HG03442 (cell line): ENCODE data around the gene ZFPL1.

Experiments
- ATAC-seq: cut with Tn5 transposase; IDR thresholded peaks from one replicate; pipeline ENCODE4 v1.9.1; 2021; ENCODE audit warnings: mild to moderate bottlenecking, moderate library complexity; ENCODE audit not compliant: unreplicated experiment

Gene ZFPL1

GRCh38 chr11:65090628-65091027 lies 6.6 kb downstream of the ZFPL1 start:
- no peak for ATAC-seq

DNA sequence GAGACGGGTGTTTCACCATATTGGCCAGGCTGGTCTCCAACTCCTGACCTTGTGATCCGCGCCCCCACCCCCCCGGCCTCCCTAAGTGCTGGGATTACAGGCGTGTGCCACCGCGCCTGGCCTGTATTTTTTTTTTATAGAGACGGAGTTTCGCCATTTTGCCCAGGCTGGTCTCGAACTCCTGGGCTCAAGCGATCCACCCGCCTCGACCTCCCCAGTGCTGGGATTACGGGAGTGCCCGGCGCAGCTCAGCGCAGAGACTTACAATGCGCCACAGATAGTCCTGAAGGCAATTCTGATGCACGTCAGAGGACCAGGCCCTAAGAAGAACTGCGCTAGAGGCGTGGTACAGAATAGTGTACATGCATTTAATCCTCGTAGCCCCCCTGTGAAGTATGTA lies 11.4 kb downstream of the ZFPL1 start:
- no peak for ATAC-seq

GRCh38 chr11:65095974-65096806 lies 12.2 kb downstream of the ZFPL1 start, which contains the start of gene VPS51:
TSS of gene VPS51 (plus strand) at chr11:65096214. CDS start at chr11:65096251, 37 bp downstream.
- ATAC-seq, result peak; percentile 75

GRCh38 chr11:65096926-65097325 lies 12.9 kb downstream of the ZFPL1 start:
- ATAC-seq, result no peak

GRCh38 chr11:65100674-65101350 lies 16.8 kb downstream of the ZFPL1 start:
- no peak for ATAC-seq

DNA sequence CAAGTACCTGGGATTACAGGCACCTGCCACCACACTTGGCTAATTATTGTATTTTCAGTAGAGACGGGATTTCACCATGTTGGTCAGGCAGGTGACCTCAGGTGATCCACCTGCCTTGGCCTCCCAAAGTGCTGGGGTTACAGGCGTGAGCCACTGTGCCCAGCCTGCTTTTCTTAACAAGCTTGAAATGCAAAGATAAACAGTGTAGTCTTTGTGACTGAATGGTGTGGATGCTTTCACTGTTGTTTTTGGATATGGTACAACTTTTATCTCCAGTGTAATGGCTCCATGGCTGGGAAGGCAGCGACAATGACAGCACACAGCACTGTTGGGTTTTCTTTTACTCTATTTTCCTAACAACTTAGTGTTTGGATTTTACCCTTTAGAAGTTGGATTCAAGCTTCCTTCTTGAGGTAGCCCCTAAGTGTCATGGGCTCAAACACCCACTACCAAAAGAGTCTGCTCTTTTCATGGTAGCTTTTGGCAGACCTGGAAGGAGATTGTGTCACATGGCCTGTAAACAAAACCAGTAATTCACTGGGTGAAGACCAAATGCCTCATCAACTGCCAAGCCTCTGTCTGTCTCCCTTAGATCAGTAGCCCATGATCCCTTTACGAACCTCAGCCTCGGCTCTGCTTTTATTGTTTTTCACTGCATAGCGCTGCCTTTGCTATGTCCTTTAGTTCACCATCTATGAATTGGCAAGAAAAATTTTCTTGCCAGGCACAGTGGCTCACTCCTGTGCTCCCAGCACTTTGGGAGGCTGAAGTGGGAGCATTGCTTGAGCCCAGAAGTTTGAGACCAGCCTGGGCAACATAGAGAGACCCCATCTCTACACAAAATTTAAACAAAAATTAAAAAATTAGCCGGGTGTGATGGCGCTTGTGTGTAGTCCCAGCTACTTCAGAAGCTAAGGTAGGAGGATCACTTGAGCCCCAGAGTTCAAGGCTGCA lies 18.4 kb downstream of the ZFPL1 start:
- no peak for ATAC-seq

DNA sequence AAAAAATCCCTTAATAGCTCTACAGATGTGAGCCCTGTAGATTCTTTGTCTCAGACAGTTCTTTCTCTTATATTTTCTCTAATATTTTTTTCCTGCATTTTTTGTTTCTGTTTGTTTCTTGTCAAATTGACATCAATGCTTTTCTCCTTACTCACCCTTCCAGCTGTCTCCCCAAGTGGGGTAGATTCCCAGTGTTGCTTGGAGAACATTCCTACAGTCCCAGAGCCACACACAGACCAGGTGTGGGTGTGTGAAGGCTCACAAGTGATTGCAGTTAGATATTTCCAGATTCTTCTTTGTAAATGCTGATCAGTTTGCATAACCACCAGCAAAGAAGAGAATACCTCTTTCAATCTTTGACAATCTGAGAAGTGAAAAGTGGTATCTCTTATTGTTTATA lies 19.5 kb downstream of the ZFPL1 start:
- no peak for ATAC-seq

- no peak for ATAC-seq
These were observed 20.6 kb downstream of the ZFPL1 start for GRCh38 chr11:65104628-65105027.

DNA sequence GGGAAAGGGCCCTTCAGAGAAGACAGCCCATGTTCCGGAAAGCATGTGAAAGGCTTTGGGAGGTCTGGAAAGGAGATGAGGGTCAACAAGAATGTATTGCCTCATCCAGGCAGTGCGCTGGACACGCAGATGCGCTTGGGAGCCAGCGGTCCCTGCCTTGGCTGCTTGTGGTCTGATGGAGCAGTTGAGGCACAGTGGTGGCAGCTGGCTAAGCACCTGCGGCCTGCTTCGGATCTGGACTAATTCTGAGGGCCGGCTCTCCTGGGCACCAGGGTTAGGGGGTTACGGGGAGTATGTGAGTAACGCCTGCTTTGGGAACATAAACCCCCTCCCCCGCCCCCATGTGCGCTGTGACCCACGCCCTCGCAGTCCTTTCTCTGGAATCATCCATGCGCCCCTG lies 23.1 kb downstream of the ZFPL1 start:
- no peak for ATAC-seq

- no peak for ATAC-seq
These were observed 23.9 kb downstream of the ZFPL1 start for GRCh38 chr11:65107751-65108468.

DNA sequence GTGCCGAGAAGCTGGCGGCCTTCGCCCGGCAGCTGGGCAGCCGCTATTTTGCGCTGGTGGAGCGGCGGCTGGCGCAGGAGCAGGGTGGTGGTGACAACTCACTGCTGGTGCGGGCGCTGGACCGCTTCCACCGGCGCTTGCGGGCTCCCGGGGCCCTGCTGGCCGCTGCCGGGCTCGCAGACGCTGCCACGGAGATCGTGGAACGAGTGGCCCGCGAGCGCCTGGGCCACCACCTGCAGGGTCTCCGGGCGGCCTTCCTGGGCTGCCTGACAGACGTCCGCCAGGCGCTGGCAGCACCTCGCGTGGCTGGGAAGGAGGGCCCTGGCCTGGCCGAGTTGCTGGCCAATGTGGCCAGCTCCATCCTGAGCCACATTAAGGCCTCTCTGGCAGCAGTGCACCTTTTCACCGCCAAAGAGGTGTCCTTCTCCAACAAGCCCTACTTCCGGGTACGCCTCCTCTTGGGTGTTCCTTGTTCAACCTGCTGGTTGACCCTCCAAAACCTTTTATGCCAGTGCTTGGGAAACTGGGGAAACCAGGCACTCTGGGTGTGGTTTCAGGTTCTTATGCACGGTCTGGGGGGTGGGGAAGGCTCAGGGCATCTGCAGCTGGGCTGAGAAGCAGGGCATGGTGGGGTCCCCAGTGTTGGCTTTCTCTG lies 24.6 kb downstream of the ZFPL1 start:
- ATAC-seq, result no peak

DNA sequence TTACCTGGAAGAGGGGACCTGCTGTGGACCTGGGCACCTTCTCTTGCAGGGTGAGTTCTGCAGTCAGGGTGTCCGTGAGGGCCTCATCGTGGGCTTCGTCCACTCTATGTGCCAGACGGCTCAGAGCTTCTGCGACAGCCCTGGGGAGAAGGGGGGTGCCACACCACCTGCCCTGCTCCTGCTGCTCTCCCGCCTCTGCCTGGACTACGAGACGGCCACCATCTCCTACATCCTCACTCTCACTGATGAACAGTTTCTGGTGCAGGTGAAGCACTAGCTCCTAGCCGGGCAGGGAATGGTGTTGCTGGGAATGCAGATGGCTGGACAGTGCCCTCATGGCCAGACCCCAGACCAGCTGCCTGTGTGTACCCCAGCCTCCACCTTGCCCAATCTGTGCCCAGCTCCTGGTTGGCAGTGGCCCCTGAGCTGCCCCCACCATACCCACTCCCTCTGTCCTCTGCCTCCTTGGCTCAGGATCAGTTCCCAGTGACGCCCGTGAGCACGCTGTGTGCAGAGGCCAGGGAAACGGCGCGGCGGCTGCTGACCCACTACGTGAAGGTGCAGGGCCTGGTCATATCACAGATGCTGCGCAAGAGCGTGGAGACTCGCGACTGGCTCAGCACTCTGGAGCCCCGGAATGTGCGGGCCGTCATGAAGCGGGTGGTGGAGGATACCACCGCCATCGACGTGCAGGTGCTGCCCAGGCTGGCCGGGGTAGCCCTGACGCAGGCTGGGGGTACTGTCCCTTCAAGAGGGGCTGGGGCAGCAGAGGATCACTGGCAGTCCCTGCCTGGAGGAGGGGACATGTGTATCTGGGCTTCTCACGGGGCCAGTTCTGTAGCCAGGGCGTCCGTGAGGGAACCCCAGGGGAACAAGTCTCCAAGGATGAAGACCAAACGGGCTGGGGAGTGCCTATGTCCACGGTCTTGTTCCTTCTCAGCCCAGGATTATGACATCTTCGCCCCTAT lies 25.5 kb downstream of the ZFPL1 start:
- ATAC-seq, result no peak

DNA sequence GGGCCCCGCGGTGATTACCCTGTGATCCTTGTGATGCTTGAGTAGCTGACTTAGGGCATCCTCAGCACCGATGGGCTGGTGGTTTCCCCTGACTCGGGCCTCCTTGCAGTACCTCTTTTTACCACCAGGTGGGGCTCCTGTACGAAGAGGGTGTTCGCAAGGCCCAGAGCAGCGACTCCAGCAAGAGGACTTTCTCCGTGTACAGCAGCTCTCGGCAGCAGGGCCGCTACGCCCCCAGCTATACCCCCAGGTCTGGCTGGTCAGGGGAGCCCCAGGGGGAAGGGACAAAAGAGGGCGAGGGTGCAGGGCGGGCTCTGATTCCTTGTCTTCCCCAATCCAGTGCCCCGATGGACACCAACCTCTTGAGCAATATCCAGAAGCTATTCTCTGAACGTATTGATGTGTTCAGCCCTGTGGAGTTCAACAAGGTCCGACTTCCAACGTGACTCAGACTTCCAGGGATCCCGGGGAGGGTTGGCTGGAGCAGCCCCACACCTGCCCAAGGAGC lies 26.4 kb downstream of the ZFPL1 start:
- no peak for ATAC-seq

- no peak for ATAC-seq
These were observed 27.2 kb downstream of the ZFPL1 start for GRCh38 chr11:65111159-65111743.

GRCh38 chr11:65111744-65112545 lies 27.9 kb downstream of the ZFPL1 start, which contains the start of gene TM7SF2:
TSS of gene TM7SF2 (plus strand) at chr11:65111872. CDS start at chr11:65112016, 144 bp downstream.
- peak; percentile 66 for ATAC-seq

- ATAC-seq, result peak; percentile 29
These were observed 28.7 kb downstream of the ZFPL1 start for GRCh38 chr11:65112546-65113360.
